Ovary (tissue), 3 donors: ENCODE results near the gene JAG1.

Source experiments
- EP300 ChIP-seq: sonication (generic); formaldehyde crosslinking; IDR thresholded peaks from one replicate; pipeline ENCODE4 v1.6.1; 2017; ENCODE audit warnings: antibody characterized with exemption
- POLR2A ChIP-seq: fragments of 450-650 bp; IDR thresholded peaks from one replicate; pipeline ENCODE4 v1.6.1; 2017; ENCODE audit warnings: antibody characterized with exemption, mild to moderate bottlenecking, moderate library complexity
- TF ChIP-seq, protein P1 (sequence below), 3 donors: fragments of 450-650 bp in 2 of 3; fragments of 200-600 bp in 1 of 3; IDR thresholded peaks; one replicate each; pipeline versions ENCODE4 v1.5.1 to v1.8.0; 2016 to 2022; ENCODE audit warnings: antibody characterized with exemption in 3 of 3, mild to moderate bottlenecking in 1 of 3
- donor health status: DM: no; HTN: no; CAD: no.

DNA sequence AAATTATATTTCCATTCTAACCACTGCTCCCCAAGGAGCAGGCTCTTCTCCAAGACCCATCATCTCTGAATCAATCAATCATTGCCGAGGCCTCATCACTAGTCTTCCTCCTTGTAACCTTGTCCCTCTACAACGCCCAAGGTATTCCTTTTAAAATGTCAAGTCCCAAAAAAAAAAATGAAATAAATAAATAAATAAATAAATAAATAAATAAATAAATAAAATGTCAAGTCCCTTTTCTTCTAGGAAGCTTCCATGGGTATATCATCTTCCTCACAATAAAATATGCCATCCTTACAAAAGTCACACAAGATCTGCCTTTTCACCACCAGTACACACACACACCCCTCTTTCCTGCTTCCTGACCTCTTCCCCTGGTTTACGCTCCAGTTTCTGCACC lies 57.6 kb downstream of the JAG1 start:
- TF ChIP-seq POLR2A (no peak), EP300 (no peak)
- TF ChIP-seq, protein P1, sequence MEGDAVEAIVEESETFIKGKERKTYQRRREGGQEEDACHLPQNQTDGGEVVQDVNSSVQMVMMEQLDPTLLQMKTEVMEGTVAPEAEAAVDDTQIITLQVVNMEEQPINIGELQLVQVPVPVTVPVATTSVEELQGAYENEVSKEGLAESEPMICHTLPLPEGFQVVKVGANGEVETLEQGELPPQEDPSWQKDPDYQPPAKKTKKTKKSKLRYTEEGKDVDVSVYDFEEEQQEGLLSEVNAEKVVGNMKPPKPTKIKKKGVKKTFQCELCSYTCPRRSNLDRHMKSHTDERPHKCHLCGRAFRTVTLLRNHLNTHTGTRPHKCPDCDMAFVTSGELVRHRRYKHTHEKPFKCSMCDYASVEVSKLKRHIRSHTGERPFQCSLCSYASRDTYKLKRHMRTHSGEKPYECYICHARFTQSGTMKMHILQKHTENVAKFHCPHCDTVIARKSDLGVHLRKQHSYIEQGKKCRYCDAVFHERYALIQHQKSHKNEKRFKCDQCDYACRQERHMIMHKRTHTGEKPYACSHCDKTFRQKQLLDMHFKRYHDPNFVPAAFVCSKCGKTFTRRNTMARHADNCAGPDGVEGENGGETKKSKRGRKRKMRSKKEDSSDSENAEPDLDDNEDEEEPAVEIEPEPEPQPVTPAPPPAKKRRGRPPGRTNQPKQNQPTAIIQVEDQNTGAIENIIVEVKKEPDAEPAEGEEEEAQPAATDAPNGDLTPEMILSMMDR (IDR thresholded peaks at IDR 0.05) = no peak
